ENCODE measurements around the gene TMEM38B. TPM values are rescaled to one million over a fixed set of nuclear protein-coding genes. Genes with fewer than 3 reads are reported as not detected.

TMEM38B gene
- total and polyA plus RNA-seq, 2 experiments from 2014 or later: 9.4 to 14.7 TPM

- ATAC-seq (no peak), DNase-seq (ENCODE audit: low spot score) (no peak)
- no peaks in the 10 kb centered on the region for H3F3A ChIP-seq (replicated peaks; ENCODE audit: low read depth)
- no peaks in the 10 kb centered on the region for H3K36me3 ChIP-seq (ENCODE audit: insufficient read depth)
- H3K4me1 ChIP-seq (ENCODE audit: insufficient read depth): 0 out of 2 replicates have a peak, but pooled peaks cover 4% of the 10 kb centered on the region
- no peaks in the 10 kb centered on the region for H4K20me1 ChIP-seq (replicated peaks; ENCODE audit: insufficient read depth)
- no peaks in the 10 kb centered on the region for H3K27me3 ChIP-seq (ENCODE audit: insufficient read depth)
- Mint-ChIP-seq H3K36me3 (ENCODE audit: low read depth) (no peaks in the 10 kb centered on the region), H3K9me3 (no peaks in the 10 kb centered on the region), H3K4me3 (no peak overlapping the region), H3K27ac (no peak overlapping the region), H3K4me1 (peaks cover 6% of the 10 kb centered on the region; the same call in 2 of the 3 replicates), H3K27me3 (ENCODE audit: insufficient read depth, low read depth, poor library complexity) (peaks cover 3% of the 10 kb centered on the region)
- no peak overlapping the region for H3K27ac ChIP-seq (ENCODE audit: low read depth)
- no peaks in the 10 kb centered on the region for H3K9me2 ChIP-seq (ENCODE audit: insufficient read depth)
- TF ChIP-seq EZH2 (IDR thresholded peaks at IDR 0.05; ENCODE audit: low read depth, unreplicated experiment) (no peak), ETS1 (IDR thresholded peaks at IDR 0.05) (no peak), NANOG (IDR thresholded peaks at IDR 0.05; ENCODE audit: borderline replicate concordance) (no peak), ZNF331 (CRISPR knock-in tag; IDR thresholded peaks at IDR 0.05; ENCODE audit: low read depth) (no peak), CREB1 (CRISPR knock-in tag; IDR thresholded peaks at IDR 0.05; ENCODE audit: low read depth) (no peak), REST (IDR thresholded peaks at IDR 0.05; ENCODE audit: unreplicated experiment) (no peak), STAT1 (IDR thresholded peaks at IDR 0.05; ENCODE audit: unreplicated experiment) (no peak), ZNF114 (CRISPR knock-in tag; IDR thresholded peaks at IDR 0.05) (no peak)
- H3K4me2 ChIP-seq: no peak overlapping the region
- H2AFZ ChIP-seq: no peak overlapping the region
- H3K4me3 ChIP-seq: no peak overlapping the region
- no peaks in the 10 kb centered on the region for H3K79me2 ChIP-seq (replicated peaks; ENCODE audit: insufficient read depth)
Observed at GRCh38 chr9:105686936-105687335, 7.4 kb upstream of the TMEM38B start.

- H3K36me3 ChIP-seq (ENCODE audit: insufficient read depth): no peaks in the 10 kb centered on the region
- Mint-ChIP-seq H3K27ac (no peak overlapping the region), H3K9me3 (no peaks in the 10 kb centered on the region), H3K4me1 (peaks cover 9% of the 10 kb centered on the region; the same call in 2 of the 3 replicates), H3K27me3 (ENCODE audit: insufficient read depth, low read depth, poor library complexity) (peaks cover 22% of the 10 kb centered on the region), H3K4me3 (no peak overlapping the region), H3K36me3 (ENCODE audit: low read depth) (no peaks in the 10 kb centered on the region)
- H3K79me2 ChIP-seq (replicated peaks; ENCODE audit: insufficient read depth): no peaks in the 10 kb centered on the region
- H3F3A ChIP-seq (replicated peaks; ENCODE audit: low read depth): no peaks in the 10 kb centered on the region
- H3K9me2 ChIP-seq (ENCODE audit: insufficient read depth): no peaks in the 10 kb centered on the region
- no peak overlapping the region for H3K4me2 ChIP-seq
- no peak overlapping the region for H2AFZ ChIP-seq
- peaks cover 25% of the 10 kb centered on the region for H3K27me3 ChIP-seq (ENCODE audit: insufficient read depth)
- H3K4me3 ChIP-seq: no peak overlapping the region
- ATAC-seq (no peak), DNase-seq (ENCODE audit: low spot score) (peak; percentile 34)
- TF ChIP-seq CTCF (conservative IDR thresholded peaks at IDR 0.05; ENCODE audit: low read depth in 2 of 2) (peak; percentile 37 to 45), ETS1 (IDR thresholded peaks at IDR 0.05) (no peak)
- no peak overlapping the region for H3K27ac ChIP-seq (ENCODE audit: low read depth)
- H3K4me1 ChIP-seq (ENCODE audit: insufficient read depth): peaks cover 8% of the 10 kb centered on the region
- no peaks in the 10 kb centered on the region; the same call in 1 of the 2 replicates for H4K20me1 ChIP-seq (replicated peaks; ENCODE audit: insufficient read depth)
Observed at GRCh38 chr9:105690742-105691141, 3.6 kb upstream of the TMEM38B start.

Data from GM23338 (cell line).